CD4-positive, alpha-beta memory T cell (primary cell): ENCODE results near the gene CAP2. TPM values are rescaled to one million over a fixed set of nuclear protein-coding genes. Genes with fewer than 3 reads are reported as not detected.

Experiments
- CTCF ChIA-PET: fragments of 350-600 bp; sonication (Branson Sonifier 250); formaldehyde crosslinking; loops from one replicate; lab custom pipeline; 2021; ENCODE audit warnings: inconsistent platforms; ENCODE audit not compliant: partially characterized antibody; lab: Charles Lee
- POLR2A ChIA-PET: fragments of 350-600 bp; sonication (Branson Sonifier 250); formaldehyde crosslinking; loops from one replicate; lab custom pipeline; 2021; ENCODE audit not compliant: partially characterized antibody; lab: Charles Lee
- DNase-seq, 5 donors: peaks; one replicate each; pipeline versions ENCODE4 v3.0.0 to v3.0.0-alpha.2; 2020 to 2022; ENCODE audit warnings: mixed read lengths in 1 of 5
- H3K27ac ChIP-seq: one replicate; pipeline ENCODE4 v1.7.0; 2013; ENCODE audit warnings: low read depth, low read length
- H3K27me3 ChIP-seq: 2 replicates; pipeline ENCODE4 v1.7.0; 2013; ENCODE audit warnings: mild to moderate bottlenecking, low read length, moderate library complexity; ENCODE audit not compliant: insufficient read depth
- H3K36me3 ChIP-seq: 2 replicates; pipeline ENCODE4 v1.7.0; 2013; ENCODE audit warnings: mild to moderate bottlenecking, low read length, moderate library complexity; ENCODE audit not compliant: insufficient read depth
- H3K4me1 ChIP-seq: 2 replicates; pipeline ENCODE4 v1.7.0; 2013; ENCODE audit warnings: mild to moderate bottlenecking, low read length, moderate library complexity; ENCODE audit not compliant: insufficient read depth
- H3K4me3 ChIP-seq, 2 donors: one replicate each; pipeline ENCODE4 v1.7.0; 2013; ENCODE audit warnings: low read length in 2 of 2, mild to moderate bottlenecking in 1 of 2
- H3K9me3 ChIP-seq, 2 donors: one replicate each; pipeline ENCODE4 v1.7.0; 2013; ENCODE audit warnings: low read length in 2 of 2, control low read depth in 1 of 2; ENCODE audit not compliant: control insufficient read depth in 1 of 2
- H3K27ac Mint-ChIP-seq, 7 donors: one replicate each; pipeline ENCODE4 v1.8.0; 2020 to 2021; ENCODE audit warnings: mixed read lengths in 7 of 7, mild to moderate bottlenecking in 6 of 7, inconsistent platforms in 3 of 7, moderate library complexity in 3 of 7
- H3K27me3 Mint-ChIP-seq, 2 donors: one replicate each; pipeline ENCODE4 v1.8.0; 2020 to 2021; ENCODE audit warnings: mixed read lengths in 2 of 2
- H3K36me3 Mint-ChIP-seq, 2 donors: one replicate each; pipeline ENCODE4 v1.8.0; 2020 to 2021; ENCODE audit warnings: mixed read lengths in 2 of 2, inconsistent platforms in 1 of 2, mild to moderate bottlenecking in 1 of 2
- H3K4me1 Mint-ChIP-seq, 4 donors: one replicate each; pipeline ENCODE4 v1.8.0; 2020 to 2021; ENCODE audit warnings: mixed read lengths in 4 of 4, mild to moderate bottlenecking in 1 of 4
- H3K4me3 Mint-ChIP-seq, 8 donors: one replicate each; pipeline ENCODE4 v1.8.0; 2020 to 2021; ENCODE audit warnings: mixed read lengths in 8 of 8, mild to moderate bottlenecking in 7 of 8, moderate library complexity in 6 of 8, inconsistent platforms in 3 of 8
- H3K9me3 Mint-ChIP-seq, 8 donors: one replicate each; pipeline ENCODE4 v1.8.0; 2020 to 2021; ENCODE audit warnings: mixed read lengths in 8 of 8, mild to moderate bottlenecking in 5 of 8, inconsistent platforms in 3 of 8, moderate library complexity in 1 of 8
- intact Hi-C: fragments of 100-400 bp; cut with micrococcal nuclease; formaldehyde crosslinking; loops from one replicate; pipeline ENCODE4 v1.15.1; 2023
- polyA plus RNA-seq, 2 donors: library from polyadenylated mRNA; unstranded; fragments of 300-500 nt; fragmentation: Illumina TruSeq; gene quantifications; one replicate each; pipeline ENCODE4 v1.2.3, GENCODE V29; 2021
- total RNA-seq, 2 experiments: library from RNA; stranded (reverse); gene quantifications; one replicate each; pipeline ENCODE4 v1.2.3, GENCODE V29; 2021

Gene CAP2
- not detected for total RNA-seq
- not detected for polyA plus RNA-seq

- Mint-ChIP-seq H3K27ac (no peak within 1 kb of the TSS), H3K4me3 (peak within 1 kb of the TSS in 7 of 8 donors; percentile 21 to 77 (median 43)), H3K9me3 (peaks cover 0 to 14% (median 2%) of the 10 kb centered on the region in 8 donors), H3K4me1 (peaks cover 1 to 10% (median 4%) of the 10 kb centered on the region in 4 donors), H3K27me3 (peaks cover 44 to 54% of the 10 kb centered on the region in 2 donors), H3K36me3 (no peaks in the 10 kb centered on the region)
- intact Hi-C loops, result no loop called here
- CTCF ChIA-PET, result no interaction called here
- Histone ChIP-seq H3K4me1 (no peaks in the 10 kb centered on the region), H3K4me3 (no peak within 1 kb of the TSS), H3K36me3 (no peaks in the 10 kb centered on the region), H3K27me3 (peaks cover 10% of the 10 kb centered on the region), H3K27ac (no peak within 1 kb of the TSS), H3K9me3 (no peaks in the 10 kb centered on the region)
- POLR2A ChIA-PET, result no interaction called here
- no peak for DNase-seq
Measured at GRCh38 chr6:17392978-17393891, at the start of gene CAP2. Gene CAP2 (plus strand): TSS chr6:17393595. CDS start chr6:17421556, 27,961 bp downstream.

- DNase-seq, result no peak
- ChIA-PET CTCF (no interaction called here), POLR2A (no interaction called here)
- no peaks in the 10 kb centered on the region for H3K4me1 ChIP-seq
- no peak overlapping the region for H3K4me3 ChIP-seq
- no peaks in the 10 kb centered on the region for H3K4me1 Mint-ChIP-seq
- no peaks in the 10 kb centered on the region for H3K36me3 Mint-ChIP-seq
- intact Hi-C loops, result no loop called here
- no peaks in the 10 kb centered on the region for H3K27me3 ChIP-seq
- H3K9me3 ChIP-seq, result no peaks in the 10 kb centered on the region
- H3K9me3 Mint-ChIP-seq, result peaks cover 0 to 4% (median 0%) of the 10 kb centered on the region in 8 donors
- peaks cover 0 to 4% of the 10 kb centered on the region in 2 donors for H3K27me3 Mint-ChIP-seq
- no peak overlapping the region for H3K27ac Mint-ChIP-seq
- H3K4me3 Mint-ChIP-seq, result no peak overlapping the region
- no peaks in the 10 kb centered on the region for H3K36me3 ChIP-seq
- no peak overlapping the region for H3K27ac ChIP-seq
Measured at GRCh38 chr6:17347012-17347411, 46.4 kb upstream of the CAP2 start.

GRCh38 chr6:17349427-17349826 lies 44.0 kb upstream of the CAP2 start:
- no peak overlapping the region for H3K27ac Mint-ChIP-seq
- no peaks in the 10 kb centered on the region for H3K4me1 Mint-ChIP-seq
- H3K9me3 Mint-ChIP-seq, result peaks cover 0 to 2% (median 0%) of the 10 kb centered on the region in 8 donors
- Histone ChIP-seq H3K4me3 (no peak overlapping the region), H3K27me3 (no peaks in the 10 kb centered on the region), H3K4me1 (no peaks in the 10 kb centered on the region), H3K36me3 (no peaks in the 10 kb centered on the region), H3K9me3 (no peaks in the 10 kb centered on the region), H3K27ac (no peak overlapping the region)
- peaks cover 0 to 8% of the 10 kb centered on the region in 2 donors for H3K27me3 Mint-ChIP-seq
- no peaks in the 10 kb centered on the region for H3K36me3 Mint-ChIP-seq
- ChIA-PET POLR2A (no interaction called here), CTCF (no interaction called here)
- intact Hi-C loops, result no loop called here
- no peak for DNase-seq
- no peak overlapping the region for H3K4me3 Mint-ChIP-seq

GRCh38 chr6:17352302-17352701 lies 41.1 kb upstream of the CAP2 start:
- POLR2A ChIA-PET, result no interaction called here

GRCh38 chr6:17353440-17354175 lies 39.8 kb upstream of the CAP2 start:
- Histone ChIP-seq H3K4me3 (no peak overlapping the region), H3K27ac (no peak overlapping the region), H3K9me3 (no peaks in the 10 kb centered on the region), H3K27me3 (no peaks in the 10 kb centered on the region), H3K4me1 (no peaks in the 10 kb centered on the region), H3K36me3 (no peaks in the 10 kb centered on the region)
- no peaks in the 10 kb centered on the region for H3K4me1 Mint-ChIP-seq
- no peaks in the 10 kb centered on the region for H3K36me3 Mint-ChIP-seq
- no peak for DNase-seq
- intact Hi-C loops, result no loop called here
- H3K9me3 Mint-ChIP-seq, result peaks cover 0 to 4% (median under 1%) of the 10 kb centered on the region in 8 donors
- ChIA-PET POLR2A (no interaction called here), CTCF (no interaction called here)
- no peak overlapping the region for H3K4me3 Mint-ChIP-seq
- peaks cover 0 to 7% of the 10 kb centered on the region in 2 donors for H3K27me3 Mint-ChIP-seq
- no peak overlapping the region for H3K27ac Mint-ChIP-seq

More at GRCh38 chr6:17352302-17352701, 41.1 kb upstream of the CAP2 start:
- Mint-ChIP-seq H3K27me3 (peaks cover 0 to 7% of the 10 kb centered on the region in 2 donors), H3K4me3 (no peak overlapping the region), H3K9me3 (peaks cover 0 to 4% (median 0%) of the 10 kb centered on the region in 8 donors), H3K36me3 (no peaks in the 10 kb centered on the region), H3K4me1 (no peaks in the 10 kb centered on the region), H3K27ac (no peak overlapping the region)
- Histone ChIP-seq H3K27me3 (no peaks in the 10 kb centered on the region), H3K9me3 (no peaks in the 10 kb centered on the region), H3K4me1 (no peaks in the 10 kb centered on the region), H3K27ac (no peak overlapping the region), H3K4me3 (no peak overlapping the region), H3K36me3 (no peaks in the 10 kb centered on the region)
- intact Hi-C loops, result no loop called here
- no peak for DNase-seq
- CTCF ChIA-PET, result no interaction called here

- Mint-ChIP-seq H3K36me3 (no peaks in the 10 kb centered on the region), H3K27me3 (peaks cover 0 to 7% of the 10 kb centered on the region in 2 donors), H3K4me1 (no peaks in the 10 kb centered on the region), H3K4me3 (no peak overlapping the region), H3K27ac (no peak overlapping the region), H3K9me3 (peaks cover 0 to 4% (median under 1%) of the 10 kb centered on the region in 8 donors)
- H3K9me3 ChIP-seq, result no peaks in the 10 kb centered on the region
- H3K27me3 ChIP-seq, result no peaks in the 10 kb centered on the region
- POLR2A ChIA-PET, result no interaction called here
- DNase-seq, result no peak
- no peaks in the 10 kb centered on the region for H3K36me3 ChIP-seq
- intact Hi-C loops, result no loop called here
- no peak overlapping the region for H3K4me3 ChIP-seq
- CTCF ChIA-PET, result interaction anchor here (0.8 kb wide), 1 partner anchor 9 kb away, joined by 4 read pairs; no protein-coding TSS in a partner anchor
- H3K27ac ChIP-seq, result no peak overlapping the region
- H3K4me1 ChIP-seq, result no peaks in the 10 kb centered on the region
Measured at GRCh38 chr6:17354700-17355403, 38.5 kb upstream of the CAP2 start.
